Esophagus squamous epithelium (tissue), 4 donors: ENCODE results near the gene CACNG3.

Experiments used
- CTCF ChIP-seq, 6 experiments: fragments of 450-650 bp in 4 of 6; fragments of 200-600 bp in 2 of 6; sonication (generic) in 2 of 6; IDR thresholded peaks; one replicate each; pipeline ENCODE4 v1.5.1; 2016 to 2019; ENCODE audit warnings: antibody characterized with exemption in 6 of 6, mild to moderate bottlenecking in 4 of 6, moderate library complexity in 4 of 6
- POLR2A ChIP-seq, 4 donors: fragments of 450-650 bp; IDR thresholded peaks; one replicate each; pipeline ENCODE4 v1.6.1; 2017; ENCODE audit warnings: antibody characterized with exemption in 4 of 4, mild to moderate bottlenecking in 4 of 4, moderate library complexity in 3 of 4

DNA sequence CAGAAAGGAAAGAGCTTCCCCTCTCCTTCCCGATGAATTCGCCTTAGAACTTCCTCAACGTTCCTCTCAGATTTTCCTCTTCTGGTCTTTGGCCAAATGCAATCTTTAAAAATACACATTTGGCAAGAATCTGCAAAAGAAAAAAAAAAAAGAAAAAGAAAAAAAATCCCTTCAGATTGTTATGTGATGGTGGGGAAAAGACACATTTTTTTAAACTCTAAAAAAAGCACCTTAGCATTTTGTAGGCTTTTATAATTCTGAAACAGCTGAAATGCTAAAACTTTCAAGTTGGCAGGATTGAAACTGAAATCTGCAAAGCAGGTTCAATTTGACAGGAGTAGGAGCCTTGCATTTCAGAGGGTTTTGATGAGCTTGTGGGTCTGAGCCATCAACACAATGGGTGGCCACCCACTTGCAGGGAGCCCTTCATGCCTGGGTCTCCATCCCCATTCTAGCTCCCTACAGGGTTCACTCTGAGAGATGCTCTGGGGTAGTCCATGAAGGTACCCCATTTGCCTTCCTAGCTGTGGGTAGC is 33.1 kb downstream of the CACNG3 start:
- TF ChIP-seq CTCF (IDR thresholded peaks at IDR 0.05) (no peak), POLR2A (IDR thresholded peaks at IDR 0.05) (no peak)
